Suprapubic skin (tissue), 4 donors: ENCODE data around the gene STUM. TPM values are rescaled to one million over a fixed set of nuclear protein-coding genes. Genes with fewer than 3 reads are reported as not detected.

ENCODE experiments used
- DNase-seq, 2 donors: peaks; one replicate each; pipeline ENCODE4 v3.0.0-alpha.2; 2019; ENCODE audit warnings: low spot score in 2 of 2
- H3K27ac ChIP-seq: fragments of 200-600 bp; sonication (generic); one replicate; pipeline ENCODE4 v1.5.1; 2019
- H3K27me3 ChIP-seq: fragments of 200-600 bp; sonication (generic); one replicate; pipeline ENCODE4 v1.5.1; 2019
- H3K36me3 ChIP-seq: fragments of 200-600 bp; sonication (generic); one replicate; pipeline ENCODE4 v1.5.1; 2019
- H3K4me1 ChIP-seq: fragments of 200-600 bp; sonication (generic); one replicate; pipeline ENCODE4 v1.5.1; 2019
- H3K4me3 ChIP-seq: fragments of 200-600 bp; sonication (generic); one replicate; pipeline ENCODE4 v1.5.1; 2019; ENCODE audit warnings: mild to moderate bottlenecking
- H3K9me3 ChIP-seq: fragments of 200-600 bp; sonication (generic); one replicate; pipeline ENCODE4 v1.5.1; 2019
- EP300 ChIP-seq: sonication (generic); formaldehyde crosslinking; IDR thresholded peaks from one replicate; pipeline ENCODE4 v1.6.1; 2017; ENCODE audit warnings: antibody characterized with exemption
- POLR2A ChIP-seq, 2 donors: fragments of 450-650 bp; IDR thresholded peaks; one replicate each; pipeline ENCODE4 v1.6.1; 2017; ENCODE audit warnings: antibody characterized with exemption in 2 of 2, mild to moderate bottlenecking in 2 of 2, moderate library complexity in 2 of 2
- POLR2AphosphoS5 ChIP-seq, 3 donors: sonication (generic); formaldehyde crosslinking; IDR thresholded peaks; one replicate each; pipeline ENCODE4 v1.6.1; 2017; ENCODE audit warnings: antibody characterized with exemption in 3 of 3
- WGBS: methylation state at CpG from one replicate; pipeline ENCODE4 v1.1.5; 2018; 5-methylcytosine and 5-hydroxymethylcytosine counted together
- total RNA-seq, 4 donors: library from RNA; depleted of rRNA; stranded (reverse); fragments of >200 nt; gene quantifications; one replicate each; pipeline ENCODE4 v1.1.0, GENCODE V29; 2016
- TF ChIP-seq, protein P1 (sequence below), 2 donors: fragments of 200-600 bp in 1 of 2; fragments of 450-650 bp in 1 of 2; sonication (generic) in 1 of 2; IDR thresholded peaks; one replicate each; pipeline ENCODE4 v1.5.1; 2016 to 2019; ENCODE audit warnings: antibody characterized with exemption in 2 of 2, mild to moderate bottlenecking in 1 of 2, moderate library complexity in 1 of 2

STUM gene
- total RNA-seq, 4 donors from 2014 or later, result 1.6 to 5.9 (median 2.0) TPM

DNA sequence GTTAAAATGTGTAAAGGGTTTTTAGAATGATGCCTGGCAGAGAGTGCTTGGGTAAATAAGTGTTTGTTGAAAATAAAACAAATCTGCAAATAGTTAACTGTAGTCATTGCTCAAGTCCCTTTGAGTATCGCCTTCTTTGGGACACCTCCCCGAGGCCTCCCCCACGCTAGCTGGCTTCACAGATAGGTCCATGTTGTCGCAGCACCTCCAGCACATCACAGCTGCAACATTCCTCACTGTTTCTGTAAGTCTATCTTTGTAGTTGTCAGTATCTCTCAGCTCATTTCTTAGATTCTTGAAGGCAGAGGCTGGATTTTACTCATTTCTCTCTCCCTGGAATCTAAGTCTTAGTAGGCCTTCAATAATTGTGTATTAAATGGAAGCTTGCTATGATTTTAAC is 1.6 kb upstream of the STUM start:
- Histone ChIP-seq H3K27me3 (peaks cover 23% of the 10 kb centered on the region), H3K4me3 (no peak overlapping the region), H3K9me3 (no peaks in the 10 kb centered on the region), H3K36me3 (no peaks in the 10 kb centered on the region), H3K27ac (peak overlapping the region; percentile 59), H3K4me1 (peaks cover 38% of the 10 kb centered on the region)
- TF ChIP-seq EP300, result no peak
- TF ChIP-seq, protein P1, sequence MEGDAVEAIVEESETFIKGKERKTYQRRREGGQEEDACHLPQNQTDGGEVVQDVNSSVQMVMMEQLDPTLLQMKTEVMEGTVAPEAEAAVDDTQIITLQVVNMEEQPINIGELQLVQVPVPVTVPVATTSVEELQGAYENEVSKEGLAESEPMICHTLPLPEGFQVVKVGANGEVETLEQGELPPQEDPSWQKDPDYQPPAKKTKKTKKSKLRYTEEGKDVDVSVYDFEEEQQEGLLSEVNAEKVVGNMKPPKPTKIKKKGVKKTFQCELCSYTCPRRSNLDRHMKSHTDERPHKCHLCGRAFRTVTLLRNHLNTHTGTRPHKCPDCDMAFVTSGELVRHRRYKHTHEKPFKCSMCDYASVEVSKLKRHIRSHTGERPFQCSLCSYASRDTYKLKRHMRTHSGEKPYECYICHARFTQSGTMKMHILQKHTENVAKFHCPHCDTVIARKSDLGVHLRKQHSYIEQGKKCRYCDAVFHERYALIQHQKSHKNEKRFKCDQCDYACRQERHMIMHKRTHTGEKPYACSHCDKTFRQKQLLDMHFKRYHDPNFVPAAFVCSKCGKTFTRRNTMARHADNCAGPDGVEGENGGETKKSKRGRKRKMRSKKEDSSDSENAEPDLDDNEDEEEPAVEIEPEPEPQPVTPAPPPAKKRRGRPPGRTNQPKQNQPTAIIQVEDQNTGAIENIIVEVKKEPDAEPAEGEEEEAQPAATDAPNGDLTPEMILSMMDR (IDR thresholded peaks at IDR 0.05), result no peak
- TF ChIP-seq POLR2AphosphoS5 (IDR thresholded peaks at IDR 0.05), result no peak
- TF ChIP-seq POLR2A (IDR thresholded peaks at IDR 0.05), result no peak
- 85% methylated on average over 4 of the region's 4 CpGs for WGBS
- DNase-seq, result no peak

GRCh38 chr1:226547754-226548191 is 791 bp upstream of the STUM start:
- no peaks in the 10 kb centered on the region for H3K9me3 ChIP-seq
- peak; percentile 85 to 89 for DNase-seq
- no peaks in the 10 kb centered on the region for H3K36me3 ChIP-seq
- WGBS, result under 1% methylated on average over 16 of the region's 16 CpGs
- peaks cover 23% of the 10 kb centered on the region for H3K27me3 ChIP-seq
- TF ChIP-seq EP300 (no peak), POLR2AphosphoS5 (IDR thresholded peaks at IDR 0.05) (no peak), POLR2A (IDR thresholded peaks at IDR 0.05) (no peak)
- TF ChIP-seq, protein P1 (IDR thresholded peaks at IDR 0.05), result peak; percentile 85 to 88
- peaks cover 35% of the 10 kb centered on the region for H3K4me1 ChIP-seq
- H3K27ac ChIP-seq, result no peak overlapping the region
- peak overlapping the region; percentile 58 for H3K4me3 ChIP-seq

GRCh38 chr1:226549094-226549936 is 751 bp downstream of the STUM start:
- H3K27ac ChIP-seq, result peak overlapping the region; percentile 42
- peaks cover 26% of the 10 kb centered on the region for H3K27me3 ChIP-seq
- DNase-seq, result no peak
- no peaks in the 10 kb centered on the region for H3K9me3 ChIP-seq
- no peaks in the 10 kb centered on the region for H3K36me3 ChIP-seq
- peak overlapping the region; percentile 58 for H3K4me3 ChIP-seq
- 2% methylated on average over 8 of the region's 73 CpGs for WGBS
- TF ChIP-seq POLR2A (IDR thresholded peaks at IDR 0.05) (no peak), EP300 (no peak), POLR2AphosphoS5 (IDR thresholded peaks at IDR 0.05) (no peak)
- TF ChIP-seq, protein P1 (IDR thresholded peaks at IDR 0.05), result no peak
- peaks cover 35% of the 10 kb centered on the region for H3K4me1 ChIP-seq

GRCh38 chr1:226549937-226550671 is 1.5 kb downstream of the STUM start:
- peak overlapping the region; percentile 42 for H3K27ac ChIP-seq

More at GRCh38 chr1:226549937-226550671, 1.5 kb downstream of the STUM start:
- Histone ChIP-seq H3K9me3 (no peaks in the 10 kb centered on the region), H3K4me1 (peaks cover 35% of the 10 kb centered on the region), H3K27me3 (peaks cover 26% of the 10 kb centered on the region), H3K36me3 (no peaks in the 10 kb centered on the region), H3K4me3 (peak overlapping the region; percentile 58)
- TF ChIP-seq, protein P1 (IDR thresholded peaks at IDR 0.05), result peak in 1 of 2 donors; percentile 10
- no peak for TF ChIP-seq EP300
- TF ChIP-seq POLR2A (IDR thresholded peaks at IDR 0.05), result no peak
- WGBS, result 10% methylated on average over 10 of the region's 21 CpGs
- DNase-seq, result no peak
